HL-60/S4 (cell line): ENCODE data around the gene SYNPO.

Source experiments
- in situ Hi-C: fragments of 300-500 bp; cut with MboI; formaldehyde crosslinking; loops from 2 replicates; pipeline ENCODE4 v1.14.3; 2022; ENCODE audit warnings: low sequenced_read_pairs

SYNPO gene

GRCh38 chr5:150672884-150673275 is 32.4 kb downstream of the SYNPO start:
- in situ Hi-C loops: no loop called here

DNA sequence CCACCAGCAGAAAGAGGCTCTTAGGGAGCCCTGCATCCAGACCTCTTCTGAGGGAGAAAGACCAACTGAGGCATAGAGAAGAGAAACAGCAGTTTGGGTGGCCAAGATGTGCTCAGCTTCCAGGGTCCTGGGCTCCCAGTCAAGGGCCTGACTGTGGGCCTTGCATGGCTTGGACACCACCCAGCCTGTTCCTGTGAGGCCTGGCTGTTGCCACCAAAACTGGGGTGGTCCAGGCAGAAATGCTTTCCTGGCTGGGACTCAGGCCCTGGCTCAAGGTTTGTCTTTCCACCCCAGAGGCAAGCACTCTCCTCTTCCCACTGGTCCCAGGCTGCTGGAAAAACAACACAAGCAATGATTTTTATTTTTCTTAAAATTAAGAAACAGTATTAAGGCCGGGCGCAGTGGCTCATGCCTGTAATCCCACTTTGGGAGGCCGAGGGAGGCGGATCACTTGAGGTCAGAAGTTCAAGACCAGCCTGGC is 33.9 kb downstream of the SYNPO start:
- in situ Hi-C loops: no loop called here

DNA sequence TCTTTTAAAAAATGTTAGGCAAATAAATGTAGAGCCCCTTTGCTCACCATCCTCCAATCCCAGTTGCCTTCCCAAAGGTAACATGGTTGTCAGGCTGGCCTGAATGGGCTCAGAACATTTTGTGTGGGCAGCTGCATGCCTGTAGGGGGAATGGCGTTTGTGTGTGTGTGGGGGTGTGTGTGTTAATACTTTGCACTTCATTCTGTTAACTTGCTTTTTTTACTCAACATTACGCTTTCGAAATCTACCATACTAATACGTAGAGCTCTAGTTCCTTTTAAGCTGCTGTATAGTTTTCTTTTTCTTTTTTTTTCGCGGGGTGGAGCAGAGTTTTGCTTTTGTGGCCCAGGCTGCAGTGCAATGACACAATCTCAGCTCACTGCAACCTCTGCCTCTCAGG is 34.6 kb downstream of the SYNPO start:
- in situ Hi-C loops: no loop called here

GRCh38 chr5:150676578-150676977 is 36.1 kb downstream of the SYNPO start:
- in situ Hi-C loops: no loop called here

- in situ Hi-C loops: no loop called here
These were observed 48.7 kb downstream of the SYNPO start for GRCh38 chr5:150689120-150689519.

GRCh38 chr5:150690760-150691159 is 50.3 kb downstream of the SYNPO start:
- in situ Hi-C loops: no loop called here

DNA sequence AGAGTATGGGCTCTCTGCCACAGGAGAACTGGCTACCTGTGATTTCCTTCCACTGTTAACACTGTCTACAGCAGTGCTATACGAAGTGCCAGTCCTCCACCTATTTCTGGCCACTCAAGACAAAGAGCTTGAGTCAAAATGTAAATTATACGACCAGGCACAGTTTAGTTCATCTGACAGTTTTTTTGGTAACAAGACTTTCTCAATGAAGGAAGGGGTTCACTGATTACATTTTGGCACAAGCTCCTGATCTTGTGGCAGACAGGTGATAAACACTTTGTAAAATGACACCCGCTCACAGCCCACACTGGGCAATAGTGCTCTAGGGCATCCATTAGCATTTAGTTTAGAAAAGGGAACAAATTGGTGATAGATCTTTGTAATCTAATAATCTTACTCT is 51.8 kb downstream of the SYNPO start:
- in situ Hi-C loops: no loop called here

DNA sequence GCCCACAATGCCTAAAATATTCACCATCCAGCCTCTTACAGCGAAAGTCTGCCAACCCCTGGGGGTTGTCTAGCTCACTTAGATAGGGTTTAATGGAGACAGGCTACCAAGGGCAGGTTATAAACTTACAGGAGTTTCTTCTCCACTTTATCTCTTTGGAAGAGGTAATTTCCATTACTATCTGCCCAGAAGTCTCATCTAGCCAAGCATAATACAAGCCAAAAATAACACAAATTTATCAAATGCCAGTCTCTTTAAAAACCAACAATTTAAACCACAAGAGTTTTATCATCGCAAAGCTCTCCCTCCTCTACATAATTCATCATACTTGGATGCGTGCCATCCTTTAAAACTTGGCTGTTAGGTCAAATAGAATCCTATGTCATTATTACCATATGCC is 54.2 kb downstream of the SYNPO start:
- in situ Hi-C loops: no loop called here

DNA sequence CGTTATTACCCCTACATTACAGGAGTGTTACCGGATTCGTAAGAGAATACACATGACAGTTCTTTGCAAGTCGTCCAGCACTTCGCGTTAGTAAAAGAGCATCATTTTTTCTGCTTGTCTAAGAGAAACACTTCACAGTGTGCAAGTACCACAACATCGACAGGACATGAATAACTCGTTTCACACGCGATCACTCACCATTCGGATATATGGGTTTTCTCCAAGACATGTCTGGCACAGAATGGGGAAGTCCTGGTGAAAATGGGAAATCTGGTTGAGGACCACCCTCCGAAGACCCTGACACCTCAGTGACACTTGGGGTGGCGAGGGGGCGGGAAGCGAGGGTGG is 59.8 kb downstream of the SYNPO start:
- in situ Hi-C loops: no loop called here

- in situ Hi-C loops: no loop called here
These were observed 60.3 kb downstream of the SYNPO start, which contains the start of gene RBM22 for GRCh38 chr5:150700594-150701377. RBM22 (minus strand) TSS chr5:150701062; CDS start chr5:150700985, 77 bp downstream.

DNA sequence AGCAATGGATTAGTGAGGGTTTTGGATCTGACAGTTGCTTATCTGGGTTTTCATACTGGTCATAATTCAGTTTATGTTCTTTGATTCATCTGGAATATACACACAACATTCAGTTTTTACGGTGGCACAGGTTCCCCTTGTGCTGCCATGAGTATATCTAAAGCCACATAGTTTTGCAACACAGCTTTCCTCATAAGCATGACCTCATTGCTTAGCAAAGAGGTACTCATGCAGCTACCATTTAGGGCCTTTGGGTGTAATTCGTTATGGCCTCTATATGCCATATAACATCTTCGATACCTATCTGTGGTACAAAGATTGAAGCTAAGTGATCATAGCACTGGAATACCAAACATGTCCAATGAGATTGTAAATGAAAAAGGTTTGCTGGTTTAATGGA is 63.3 kb downstream of the SYNPO start:
- in situ Hi-C loops: no loop called here

- in situ Hi-C loops: no loop called here
These were observed 66.4 kb downstream of the SYNPO start for GRCh38 chr5:150706776-150707390.
